HG02938 (cell line): ENCODE data around the gene USP34.
"Not testable (repeated sequence)": the region's sequence is repeated elsewhere in the genome, so short reads cannot be mapped to it uniquely, and the experiment has no call there.

Experiments
- ATAC-seq: cut with Tn5 transposase; IDR thresholded peaks from one replicate; pipeline ENCODE4 v1.9.1; 2021; ENCODE audit warnings: mild to moderate bottlenecking, moderate library complexity; ENCODE audit not compliant: unreplicated experiment

The USP34 gene

DNA sequence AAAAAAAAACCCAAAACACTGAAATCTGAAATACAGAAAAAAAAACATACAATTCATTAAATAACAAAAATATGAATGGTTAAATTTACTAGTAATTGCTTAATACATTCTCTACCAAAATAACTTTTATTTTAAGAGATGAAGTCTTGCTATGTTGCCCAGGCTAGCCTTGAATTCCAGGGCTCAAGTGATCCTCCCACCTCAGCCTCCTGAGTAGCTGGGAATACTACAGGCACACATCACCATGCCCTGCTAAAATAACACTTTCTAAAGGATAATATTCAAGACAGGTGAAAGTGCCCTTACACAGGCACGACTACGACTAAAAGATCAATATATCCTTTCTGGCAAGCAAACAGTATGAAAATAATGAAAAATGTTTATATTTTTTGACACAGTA is 9.5 kb downstream of the USP34 start:
- ATAC-seq: no peak

DNA sequence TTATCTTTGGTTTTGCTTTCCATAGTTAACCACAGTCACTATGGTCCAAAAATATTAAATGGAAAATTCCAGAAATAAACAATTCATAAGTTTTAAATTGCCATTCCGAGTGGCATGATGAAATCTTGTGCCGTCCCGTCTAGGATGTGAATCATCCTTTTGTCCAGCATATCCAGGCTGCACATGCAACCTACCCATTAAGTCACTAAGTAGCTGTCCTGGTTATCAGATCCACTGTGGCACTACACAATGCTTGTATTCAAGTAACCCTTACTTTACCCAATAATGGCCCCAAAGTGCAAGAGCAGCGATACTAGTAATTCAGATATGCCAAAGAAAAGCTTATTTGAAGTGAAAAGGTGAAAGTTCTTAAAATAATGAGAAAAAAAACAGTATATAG is 10.7 kb downstream of the USP34 start:
- no peak for ATAC-seq

DNA sequence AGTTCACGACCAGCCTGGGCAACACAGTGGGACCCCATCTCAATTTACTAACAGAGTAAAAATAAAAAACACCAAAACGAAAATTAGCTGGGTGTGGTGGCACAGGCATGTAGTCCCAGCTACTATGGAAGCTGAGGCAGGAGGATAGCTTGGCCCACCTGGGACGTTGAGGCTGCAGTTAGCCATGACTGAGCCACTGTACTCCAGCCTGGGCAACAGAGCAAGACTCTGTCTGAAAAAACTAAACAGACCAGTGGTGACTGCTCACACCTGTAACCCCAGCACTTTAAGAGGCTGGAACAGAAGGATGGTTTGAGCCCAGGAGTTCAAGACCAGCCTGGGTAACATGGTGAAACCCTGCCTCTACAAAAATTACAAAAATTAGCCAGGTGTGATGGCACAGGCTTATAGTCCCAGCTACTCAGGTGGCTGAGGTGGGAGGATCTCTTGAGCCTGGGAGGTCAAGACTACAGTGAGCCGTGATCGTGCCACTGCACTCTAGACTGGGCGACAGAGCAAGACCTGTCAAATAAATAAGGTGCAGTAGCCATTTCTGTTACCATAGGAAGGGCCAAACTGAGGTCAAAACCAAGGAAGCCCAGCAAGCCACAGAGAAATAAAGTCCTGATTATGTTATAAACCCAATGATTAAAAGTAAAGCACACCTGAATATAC is 14.0 kb downstream of the USP34 start:
- ATAC-seq: no peak

DNA sequence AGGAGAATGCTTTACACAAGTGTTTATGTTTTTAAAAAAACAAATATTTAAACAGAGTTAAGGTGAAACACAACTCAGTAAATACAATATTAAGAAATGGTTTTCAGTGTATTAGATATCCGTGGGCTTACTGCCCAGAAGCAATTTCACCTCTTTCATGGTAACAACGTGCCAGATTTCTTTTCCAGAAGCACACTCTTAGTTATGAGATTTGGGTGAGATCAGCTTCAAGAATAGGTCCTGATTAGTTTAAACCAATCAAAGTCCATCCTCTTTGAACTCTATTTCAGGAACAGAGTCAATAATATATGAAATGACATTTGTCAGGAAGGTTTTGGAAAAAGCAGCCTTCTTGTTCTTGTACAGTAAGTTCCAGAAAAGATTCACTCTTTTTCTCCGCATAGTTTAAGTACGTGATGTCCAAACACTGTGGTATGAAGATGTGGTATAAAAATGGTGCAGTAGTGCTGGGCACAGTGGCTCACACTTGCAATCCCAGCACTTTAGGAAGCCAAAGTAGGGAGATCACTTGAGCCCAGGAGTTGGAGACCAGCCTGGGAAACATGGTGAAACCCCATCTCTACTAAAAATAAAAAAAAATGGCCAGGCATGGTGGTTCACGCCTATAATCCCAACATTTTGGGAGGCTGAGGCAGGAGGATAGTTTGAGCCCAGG is 14.7 kb downstream of the USP34 start:
- ATAC-seq: no peak

DNA sequence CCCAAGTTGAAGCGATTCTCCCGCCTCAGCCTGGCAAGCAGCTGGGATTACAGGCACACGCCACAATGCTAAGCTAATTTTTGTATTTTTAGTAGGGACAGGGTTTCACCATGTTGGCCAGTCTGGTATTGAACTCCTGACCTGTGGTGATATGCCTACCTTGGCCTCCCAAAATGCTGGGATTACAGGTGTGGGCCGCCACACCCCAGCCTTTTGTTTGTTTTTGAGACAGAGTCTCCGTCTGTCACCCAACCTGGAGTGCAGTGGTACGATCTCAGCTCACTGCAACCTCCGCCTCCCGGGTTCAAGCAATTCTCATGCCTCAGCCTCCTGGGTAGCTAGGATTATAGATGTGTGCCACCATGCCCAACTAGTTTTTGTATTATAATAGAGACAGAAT is 15.9 kb downstream of the USP34 start:
- not testable (repeated sequence) for ATAC-seq

DNA sequence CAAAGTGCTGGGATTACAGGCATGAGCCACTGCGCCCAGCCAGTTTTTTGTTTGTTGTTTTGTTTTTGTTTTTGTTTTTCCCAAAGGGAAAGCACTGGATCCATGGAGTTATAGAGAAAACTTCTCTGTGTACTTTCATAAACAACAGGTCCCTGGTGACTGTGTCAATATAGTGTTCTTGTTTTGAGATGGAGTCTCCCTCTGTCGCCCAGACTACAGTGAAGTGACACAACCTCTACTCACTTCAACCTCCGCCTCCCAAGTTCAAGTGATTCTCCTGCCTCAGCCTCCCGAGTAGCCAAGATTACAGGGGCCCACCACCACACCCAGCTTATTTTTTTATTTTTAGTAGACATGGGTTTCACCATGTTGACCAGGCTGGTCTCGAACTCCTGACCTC is 16.5 kb downstream of the USP34 start:
- no peak for ATAC-seq

DNA sequence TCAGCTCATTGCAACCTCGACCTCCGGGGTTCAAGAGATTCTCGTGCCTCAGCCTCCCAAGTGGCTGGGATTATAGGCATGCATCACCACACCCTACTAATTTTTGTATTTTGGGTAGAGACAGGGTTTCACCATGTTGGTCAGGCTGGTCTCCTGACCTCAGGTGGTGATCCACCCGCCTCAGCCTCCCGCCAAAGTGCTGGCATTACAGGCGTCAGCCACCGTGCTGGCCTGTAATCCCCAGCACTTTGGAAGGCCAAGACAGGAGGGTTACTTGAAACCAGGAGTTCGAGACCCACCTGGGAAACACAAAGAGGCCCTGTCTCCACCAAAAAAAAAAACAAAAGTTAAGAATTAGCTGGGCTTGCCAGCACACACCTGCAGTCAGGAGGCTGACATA is 18.5 kb downstream of the USP34 start:
- ATAC-seq: no peak

DNA sequence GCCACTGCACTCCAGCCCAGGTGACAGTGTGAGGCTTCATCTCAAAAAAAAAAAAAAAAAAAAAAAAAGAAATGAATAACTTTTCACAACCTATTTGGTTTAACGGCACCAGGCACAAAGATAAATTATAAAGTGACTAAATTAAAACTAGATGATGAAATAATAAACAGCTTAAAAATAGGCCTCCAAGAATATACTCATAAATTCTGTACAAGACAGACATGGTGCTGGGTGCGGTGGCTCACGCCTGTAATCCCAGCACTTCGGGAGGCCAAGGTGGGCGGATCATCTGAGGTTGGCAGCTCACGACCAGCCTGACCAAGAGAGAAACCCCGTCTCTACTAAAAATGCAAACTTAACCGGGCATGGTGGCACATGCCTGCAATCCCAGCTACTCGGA is 19.7 kb downstream of the USP34 start:
- ATAC-seq: no peak

DNA sequence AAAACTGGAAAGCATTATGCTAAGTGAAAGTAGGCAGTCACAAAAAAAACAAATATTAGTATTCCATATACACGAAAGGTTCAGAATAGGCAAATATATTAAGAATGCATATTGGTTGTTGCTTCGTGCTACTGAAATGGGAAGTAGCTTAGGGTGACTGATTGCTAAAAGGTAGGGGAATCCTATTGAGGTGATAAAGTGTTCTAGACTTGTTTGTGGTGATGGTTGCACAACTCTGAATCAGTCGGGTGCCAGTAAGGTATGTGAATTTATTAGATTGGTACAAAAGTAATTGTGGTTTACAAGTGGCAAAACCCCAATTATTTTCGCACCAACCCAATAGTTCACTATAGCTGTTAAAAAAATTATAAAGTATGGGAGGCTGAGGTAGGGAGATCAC is 20.7 kb downstream of the USP34 start:
- ATAC-seq: no peak

DNA sequence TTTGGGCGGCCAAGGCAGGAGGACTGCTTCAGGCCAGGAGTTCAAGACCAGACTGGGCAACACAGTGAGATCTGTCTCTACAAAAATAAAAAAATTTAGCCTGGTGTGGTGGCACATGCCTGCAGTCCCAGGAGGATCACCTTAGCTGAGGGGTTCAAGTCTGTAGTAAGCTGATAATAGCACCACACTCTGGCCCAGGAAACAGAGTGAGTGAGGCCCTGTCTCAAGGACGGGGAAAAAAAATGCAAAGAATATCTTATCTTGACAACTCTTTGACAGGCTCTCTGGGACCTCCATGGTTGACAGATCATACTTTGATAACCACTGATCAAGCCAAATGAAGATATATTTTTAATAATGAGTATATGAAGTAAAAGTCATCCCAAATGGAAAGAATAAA is 22.7 kb downstream of the USP34 start:
- ATAC-seq: no peak

DNA sequence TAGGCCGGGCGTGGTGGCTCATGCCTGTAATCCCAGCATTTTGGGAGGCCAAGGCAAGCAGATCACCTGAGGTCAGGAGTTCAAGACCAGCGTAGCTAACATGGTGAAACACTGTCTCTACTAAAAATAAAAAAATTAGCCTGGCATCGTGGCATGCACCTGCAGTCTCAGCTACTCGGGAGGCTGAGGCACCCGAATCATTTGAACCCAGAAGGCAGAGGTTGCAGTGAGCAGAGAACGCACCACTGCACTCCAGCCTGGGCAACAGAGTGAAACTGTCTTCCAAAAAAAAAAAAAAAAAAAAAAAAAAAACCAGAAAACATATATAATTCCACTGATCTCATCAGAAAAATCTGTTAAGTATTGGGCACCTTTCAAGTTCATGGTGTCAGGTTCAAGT is 23.9 kb downstream of the USP34 start:
- ATAC-seq: not testable (repeated sequence)

DNA sequence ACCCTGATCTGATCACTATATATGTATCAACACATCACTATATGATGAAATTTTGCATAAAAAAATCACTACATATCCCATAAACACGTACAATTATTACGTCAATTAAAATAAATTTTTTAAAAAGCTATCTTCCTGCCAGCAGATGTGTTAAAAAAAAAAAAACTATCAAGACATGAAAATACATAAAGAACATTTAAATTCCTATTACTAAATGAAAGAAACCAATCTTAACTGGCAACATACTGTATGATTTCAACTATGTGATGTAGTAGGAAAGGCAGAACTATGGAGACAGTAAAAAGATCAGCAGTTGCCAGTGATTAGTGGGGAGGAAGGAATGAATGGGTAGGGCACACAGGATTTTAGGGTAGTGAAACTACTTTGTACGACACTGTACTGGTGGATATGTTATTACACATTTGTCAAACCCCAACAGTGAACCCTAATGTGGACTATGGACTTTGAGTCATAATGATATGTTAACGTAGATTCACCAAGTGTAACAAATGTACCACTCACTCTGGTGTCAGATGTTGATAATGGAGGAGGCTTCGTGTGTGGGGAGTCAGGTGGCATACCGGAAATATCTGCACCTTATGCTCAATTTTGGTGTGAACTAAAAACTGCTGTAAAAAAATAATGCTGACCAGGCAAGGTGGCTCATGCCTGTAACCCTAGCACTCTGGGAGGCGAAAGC is 27.4 kb downstream of the USP34 start:
- peak; percentile 97 for ATAC-seq

DNA sequence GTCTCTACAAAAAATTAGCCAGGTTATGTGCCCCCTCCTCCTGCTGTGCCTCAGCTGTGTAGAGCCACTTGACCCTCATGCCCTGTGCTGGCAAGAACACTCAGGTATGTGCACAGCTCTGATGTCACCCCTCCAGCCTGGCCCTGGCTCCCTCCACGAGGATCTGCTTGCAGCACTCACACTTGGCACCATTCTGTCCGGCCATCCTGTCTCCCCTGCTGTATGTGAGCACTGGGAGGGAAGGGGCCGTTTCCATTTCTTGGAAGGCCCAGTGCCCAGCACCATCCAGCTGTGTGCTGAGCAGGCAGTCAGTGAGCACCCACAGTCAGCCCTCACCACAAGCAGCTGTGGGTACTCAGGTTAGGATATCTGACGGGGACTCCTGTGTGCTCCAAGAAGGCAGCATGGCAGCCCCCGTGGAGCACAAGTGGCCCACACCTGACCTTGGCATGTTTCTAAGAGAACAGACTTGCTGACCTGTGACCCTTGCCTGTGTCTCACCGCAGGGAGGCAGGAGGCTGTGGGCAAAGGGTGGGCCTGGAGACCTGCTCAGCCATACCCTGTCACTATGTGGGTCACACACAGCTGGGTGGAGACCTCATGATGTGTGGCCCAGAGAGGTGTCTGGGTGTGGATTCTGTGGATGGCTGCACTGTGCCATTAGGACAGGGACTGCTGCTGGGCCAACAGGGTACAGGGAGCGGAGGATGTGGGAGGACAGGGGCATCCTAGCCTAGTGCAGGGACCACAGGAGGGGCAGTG is 31.5 kb downstream of the USP34 start:
- no peak for ATAC-seq

DNA sequence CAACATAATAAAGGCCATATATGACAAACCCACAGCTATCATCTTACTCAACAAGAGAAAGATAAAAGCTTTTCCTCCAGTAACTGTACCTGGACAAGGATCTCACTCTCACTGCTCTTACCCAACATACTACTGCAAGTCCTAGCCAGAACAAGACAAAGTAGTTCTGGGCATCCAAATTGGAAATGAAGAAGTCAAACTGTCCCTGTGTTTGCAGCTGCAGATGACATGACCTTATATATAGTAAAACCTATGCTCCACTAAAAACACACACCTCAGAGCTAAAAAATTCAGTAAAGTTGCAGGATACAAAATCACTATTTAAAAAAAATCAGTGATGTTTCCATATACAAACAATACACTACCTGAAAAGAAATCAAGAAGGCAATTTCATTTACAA is 32.2 kb downstream of the USP34 start:
- ATAC-seq: no peak

DNA sequence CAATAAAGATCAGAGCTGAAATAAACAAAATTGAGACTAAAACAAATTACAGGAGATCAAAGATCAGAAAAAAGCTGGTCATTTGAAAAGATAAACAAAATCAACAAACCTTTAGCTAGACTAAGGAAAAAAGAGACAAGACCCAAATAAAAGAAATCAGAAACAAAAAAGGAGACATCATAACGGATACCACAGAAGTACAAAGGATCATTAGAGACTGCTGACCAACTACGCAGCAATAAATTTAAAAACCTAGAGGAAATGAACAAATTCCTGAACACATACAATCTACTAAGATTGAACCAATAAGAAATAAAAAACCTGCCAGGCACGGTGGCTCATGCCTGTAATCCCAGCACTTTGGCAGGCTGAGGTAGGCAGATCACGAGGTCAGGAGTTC is 33.7 kb downstream of the USP34 start:
- ATAC-seq: no peak

DNA sequence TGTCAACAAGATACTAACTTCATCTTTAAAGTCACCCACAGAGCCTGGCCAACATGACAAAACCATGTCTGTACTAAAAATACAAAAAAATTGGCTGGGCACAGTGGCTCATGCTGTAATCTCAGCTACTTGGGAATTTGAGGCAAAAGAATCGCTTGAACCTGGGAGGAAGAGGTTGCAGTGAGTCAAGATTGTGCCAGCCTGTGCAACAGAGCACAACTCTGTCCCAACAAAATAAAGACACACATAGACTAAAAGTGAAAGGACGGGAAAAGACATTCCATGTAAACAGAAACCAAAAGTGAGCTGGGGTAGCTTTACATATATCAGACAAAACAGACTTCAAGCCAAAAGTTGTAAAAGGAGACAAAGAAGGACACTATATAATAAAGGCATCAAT is 34.8 kb downstream of the USP34 start:
- ATAC-seq: no peak

DNA sequence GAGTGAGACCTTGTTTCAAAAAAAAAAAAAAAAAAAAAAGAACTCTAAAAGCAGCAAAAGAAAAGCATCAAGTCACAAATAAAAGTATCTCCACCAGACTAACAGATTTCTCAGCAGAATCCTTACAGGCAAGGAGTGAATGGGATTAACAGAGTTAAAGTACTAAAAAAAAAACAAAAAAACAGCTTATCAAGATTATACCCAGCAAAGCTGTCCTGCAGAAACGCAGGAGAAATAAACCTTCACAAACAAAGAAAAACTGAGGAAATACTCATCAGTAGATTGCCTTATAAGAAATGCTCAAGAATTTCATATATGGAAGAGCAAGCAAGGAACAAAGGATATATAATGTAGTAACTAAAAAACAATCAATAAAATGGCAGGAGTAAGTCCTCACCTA is 35.6 kb downstream of the USP34 start:
- no peak for ATAC-seq

DNA sequence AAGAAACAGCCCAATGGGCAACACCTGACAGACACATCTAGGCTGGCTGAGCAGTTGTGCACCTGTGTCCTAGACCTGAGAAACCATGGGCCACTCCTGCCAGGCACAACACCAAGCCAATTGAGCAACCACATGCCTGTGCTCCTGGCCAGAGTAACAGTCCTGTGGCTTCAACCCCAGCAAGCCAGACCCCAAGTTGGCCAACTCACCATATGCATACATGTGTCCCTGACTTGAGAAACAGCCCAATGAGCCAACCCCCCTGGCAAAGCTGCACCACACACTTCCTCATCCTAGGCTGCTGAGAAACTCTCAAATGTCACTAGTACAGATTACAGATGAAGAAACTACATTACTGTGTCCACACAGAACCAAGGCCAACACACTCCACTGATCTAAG is 36.6 kb downstream of the USP34 start:
- no peak for ATAC-seq

DNA sequence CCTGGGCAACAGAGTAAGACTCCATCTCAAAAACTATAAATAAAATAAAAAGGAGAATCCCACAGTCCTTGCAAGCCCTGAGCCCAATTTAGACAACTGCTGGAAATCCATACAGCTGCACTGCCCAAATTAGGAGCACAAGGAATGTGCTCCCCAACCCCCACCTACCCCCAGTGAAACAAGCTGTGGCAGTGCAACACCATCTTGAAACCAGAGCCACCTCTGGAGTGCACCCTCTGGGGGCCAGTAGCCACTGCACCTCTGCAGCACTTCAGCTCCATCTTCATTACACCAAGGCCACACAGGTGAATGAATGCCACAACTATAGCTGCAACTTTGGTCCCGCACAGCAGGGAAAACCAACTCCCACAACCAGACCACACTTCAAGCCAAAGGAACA is 37.3 kb downstream of the USP34 start:
- no peak for ATAC-seq

DNA sequence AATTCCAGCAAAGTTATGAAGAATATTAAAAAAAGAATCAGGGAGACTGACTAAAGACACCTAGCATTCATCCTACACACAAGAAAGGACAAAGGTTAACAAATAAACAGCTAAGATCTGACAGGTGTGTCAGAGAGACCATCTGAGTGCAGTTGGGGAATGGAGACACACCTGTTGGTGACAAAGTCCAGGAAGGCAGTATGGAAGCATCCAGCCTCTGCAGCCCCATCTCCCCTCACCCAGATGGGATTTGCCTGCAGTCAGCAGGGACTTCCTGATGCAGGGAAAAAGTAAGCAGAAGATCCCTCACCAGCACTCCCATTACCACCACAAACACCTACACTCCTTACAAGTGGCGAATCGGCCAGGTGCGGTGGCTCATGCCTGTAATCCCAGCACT is 37.9 kb downstream of the USP34 start:
- ATAC-seq: no peak

DNA sequence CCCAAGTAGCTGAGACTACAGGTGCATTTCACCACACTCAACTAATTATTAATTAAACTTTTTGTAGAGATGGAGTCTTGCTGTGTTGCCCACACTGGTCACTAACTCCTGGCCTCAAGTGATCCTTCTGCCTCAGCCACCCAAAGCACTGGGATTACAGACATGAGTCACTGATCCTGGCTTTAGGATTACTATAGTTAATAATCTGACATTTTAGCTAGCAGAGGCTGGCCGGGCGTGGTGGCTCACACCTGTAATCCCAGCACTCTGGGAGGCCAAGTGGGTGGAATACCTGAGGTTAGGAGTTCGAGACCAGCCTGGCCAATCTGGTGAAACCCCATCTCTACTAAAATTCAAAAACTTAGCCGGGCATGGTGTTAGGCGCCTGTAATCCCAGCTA is 39.5 kb downstream of the USP34 start:
- ATAC-seq: no peak
